HG03439 (cell line): ENCODE results near the gene GBE1.

Source experiments
- ATAC-seq: cut with Tn5 transposase; IDR thresholded peaks from one replicate; pipeline ENCODE4 v1.9.1; 2021; ENCODE audit warnings: mild to moderate bottlenecking, moderate library complexity; ENCODE audit not compliant: unreplicated experiment

The GBE1 gene

GRCh38 chr3:81702126-81702525, 59.3 kb downstream of the GBE1 start:
- no peak for ATAC-seq

GRCh38 chr3:81699536-81700320, 61.7 kb downstream of the GBE1 start:
- ATAC-seq = no peak

GRCh38 chr3:81696090-81696489, 65.4 kb downstream of the GBE1 start:
- ATAC-seq = no peak

GRCh38 chr3:81695302-81695701, 66.1 kb downstream of the GBE1 start:
- ATAC-seq = no peak

GRCh38 chr3:81694662-81695061, 66.8 kb downstream of the GBE1 start:
- no peak for ATAC-seq

GRCh38 chr3:81692766-81693165, 68.7 kb downstream of the GBE1 start:
- ATAC-seq = no peak

- no peak for ATAC-seq
Measured at GRCh38 chr3:81689617-81690016, 71.8 kb downstream of the GBE1 start.

GRCh38 chr3:81684751-81685395, 76.6 kb downstream of the GBE1 start:
- no peak for ATAC-seq

- no peak for ATAC-seq
Measured at GRCh38 chr3:81676706-81677456, 84.6 kb downstream of the GBE1 start.

- ATAC-seq = no peak
Measured at GRCh38 chr3:81674690-81675089, 86.8 kb downstream of the GBE1 start.

- no peak for ATAC-seq
Measured at GRCh38 chr3:81668283-81668682, 93.2 kb downstream of the GBE1 start.

- no peak for ATAC-seq
Measured at GRCh38 chr3:81666502-81667121, 94.8 kb downstream of the GBE1 start.

GRCh38 chr3:81663114-81663513, 98.3 kb downstream of the GBE1 start:
- no peak for ATAC-seq

- no peak for ATAC-seq
Measured at GRCh38 chr3:81660036-81660435, 101.4 kb downstream of the GBE1 start.

GRCh38 chr3:81658322-81658997, 103.0 kb downstream of the GBE1 start:
- ATAC-seq = no peak

GRCh38 chr3:81651139-81651538, 110.3 kb downstream of the GBE1 start:
- no peak for ATAC-seq

- ATAC-seq = no peak
Measured at GRCh38 chr3:81650187-81650586, 111.3 kb downstream of the GBE1 start.

- no peak for ATAC-seq
Measured at GRCh38 chr3:81645248-81645647, 116.2 kb downstream of the GBE1 start.

GRCh38 chr3:81643721-81644120, 117.7 kb downstream of the GBE1 start:
- no peak for ATAC-seq

- no peak for ATAC-seq
Measured at GRCh38 chr3:81638480-81638879, 123.0 kb downstream of the GBE1 start.

- ATAC-seq = no peak
Measured at GRCh38 chr3:81632659-81633058, 128.8 kb downstream of the GBE1 start.
